ENCODE measurements around the gene SNAPC5.
A peak's percentile ranks its signal among the peaks of the same experiment; 100 is the strongest.

SNAPC5 gene

GRCh38 chr15:66515901-66516322 is 18.4 kb upstream of the SNAPC5 start:
- POLR2A ChIA-PET = no interaction called here
- no peak for DNase-seq (ENCODE audit: low read depth, low spot score)
- CTCF ChIA-PET = interaction anchor here (1.0 to 1.8 kb wide), 4 partner anchors 14 to 51 kb away, joined by 3 to 4 read pairs (median 4); no protein-coding TSS in a partner anchor
- TF ChIP-seq CTCF (IDR thresholded peaks at IDR 0.05; ENCODE audit: insufficient read depth, low read length, missing control alignments) = no peak
- H3K4me3 ChIP-seq (ENCODE audit: low read depth, low read length) = no peak overlapping the region

DNA sequence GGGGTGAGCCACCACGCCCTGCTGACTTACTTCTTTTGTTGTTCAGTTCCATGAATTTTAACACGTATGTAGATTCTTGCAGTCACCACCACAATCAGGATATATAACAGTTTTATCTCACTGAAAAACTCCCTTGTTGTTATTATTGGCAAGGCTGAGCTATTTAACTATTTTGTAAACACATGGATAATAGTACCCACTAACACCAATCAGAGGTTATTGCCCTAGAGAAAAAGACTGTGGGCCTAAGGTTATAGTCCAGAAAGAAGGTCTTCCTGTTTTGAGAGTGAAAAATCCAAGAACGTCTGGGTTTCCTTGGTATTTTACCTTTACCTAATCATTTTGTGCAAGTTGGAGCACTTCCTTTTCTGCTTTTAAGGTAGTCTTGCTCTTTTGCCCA is 17.0 kb upstream of the SNAPC5 start:
- TF ChIP-seq CTCF (IDR thresholded peaks at IDR 0.05; ENCODE audit: insufficient read depth, low read length, missing control alignments) = no peak
- no peak overlapping the region for H3K4me3 ChIP-seq (ENCODE audit: low read depth, low read length)
- ChIA-PET POLR2A (no interaction called here), CTCF (interaction anchor here (1.2 to 1.8 kb wide), 2 partner anchors 15 to 16 kb away, joined by 4 to 5 read pairs; no protein-coding TSS in a partner anchor)
- no peak for DNase-seq (ENCODE audit: low read depth, low spot score)

DNA sequence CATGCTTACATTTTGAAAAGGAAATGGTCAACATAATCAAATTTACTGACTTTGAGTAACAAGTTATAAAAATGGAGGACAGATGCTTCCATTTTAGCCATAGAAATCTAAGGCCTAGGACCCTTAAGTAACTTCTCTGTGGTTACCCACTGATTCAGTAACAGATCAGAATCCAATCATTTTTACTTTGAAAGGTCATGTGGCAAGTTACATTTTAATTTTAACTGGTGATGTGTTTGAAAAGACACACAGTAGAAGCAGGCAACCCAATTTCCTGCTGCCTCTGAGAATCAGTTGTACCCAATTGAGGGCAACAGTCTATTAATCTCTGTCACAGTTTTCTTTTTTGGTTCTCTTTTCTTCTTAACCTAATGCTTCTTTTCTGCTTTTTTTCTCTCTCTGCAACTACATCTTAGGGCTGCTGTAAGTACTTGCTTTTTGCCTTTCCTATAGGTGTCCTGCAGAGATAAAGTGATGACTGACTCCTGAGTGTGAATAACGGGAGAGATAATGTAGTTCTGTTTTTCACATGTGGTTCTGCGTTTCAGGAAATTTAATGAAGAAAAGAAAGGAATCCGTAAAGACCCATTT is 10.8 kb upstream of the SNAPC5 start:
- TF ChIP-seq CTCF (IDR thresholded peaks at IDR 0.05; ENCODE audit: insufficient read depth, low read length, missing control alignments) = no peak
- no peak overlapping the region for H3K4me3 ChIP-seq (ENCODE audit: low read depth, low read length)
- CTCF ChIA-PET = no interaction called here
- POLR2A ChIA-PET = no interaction called here
- DNase-seq (ENCODE audit: low read depth, low spot score) = no peak

- ChIA-PET CTCF (interaction anchor here (0.8 to 2.9 kb wide), 4 partner anchors 8 to 62 kb away, joined by 3 to 34 read pairs (median 4); partner anchors contain the start of genes LCTL and SNAPC5), POLR2A (interaction anchor here (1.0 kb wide), 2 partner anchors 14 to 149 kb away, joined by 4 read pairs; partner anchors contain the start of gene TIPIN)
- DNase-seq (ENCODE audit: low read depth, low spot score) = no peak
- peak overlapping the region; percentile 98 for H3K4me3 ChIP-seq (ENCODE audit: low read depth, low read length)
- no peak for TF ChIP-seq CTCF (IDR thresholded peaks at IDR 0.05; ENCODE audit: insufficient read depth, low read length, missing control alignments)
Measured at GRCh38 chr15:66505818-66506217, 8.3 kb upstream of the SNAPC5 start.

- TF ChIP-seq CTCF (IDR thresholded peaks at IDR 0.05; ENCODE audit: insufficient read depth, low read length, missing control alignments) = no peak
- no peak for DNase-seq (ENCODE audit: low read depth, low spot score)
- H3K4me3 ChIP-seq (ENCODE audit: low read depth, low read length) = peak overlapping the region; percentile 98
- CTCF ChIA-PET = interaction anchor here (0.8 to 2.9 kb wide), 2 partner anchors 7 to 62 kb away, joined by 3 to 34 read pairs; partner anchors contain the start of gene SNAPC5
- POLR2A ChIA-PET = interaction anchor here (0.7 to 1.0 kb wide), 3 partner anchors 14 to 369 kb away, joined by 3 to 4 read pairs (median 4); partner anchors contain the start of gene TIPIN
Measured at GRCh38 chr15:66505430-66505811, 7.9 kb upstream of the SNAPC5 start.

- H3K4me3 ChIP-seq (ENCODE audit: low read depth, low read length) = peak within 1 kb of the TSS; percentile 98
- DNase-seq (ENCODE audit: low read depth, low spot score) = no peak
- TF ChIP-seq CTCF (IDR thresholded peaks at IDR 0.05; ENCODE audit: insufficient read depth, low read length, missing control alignments) = no peak
- CTCF ChIA-PET = interaction anchor here (0.8 to 2.9 kb wide), 5 partner anchors 7 to 119 kb away, joined by 3 to 34 read pairs (median 3); partner anchors contain the start of gene SNAPC5
- POLR2A ChIA-PET = interaction anchor here (0.7 to 1.0 kb wide), 4 partner anchors 13 to 369 kb away, joined by 3 to 4 read pairs (median 4); partner anchors contain the start of gene TIPIN
Measured at GRCh38 chr15:66504563-66505429, 7.2 kb upstream of the SNAPC5 start, which contains the start of the genes RPL4 and ZWILCH. Gene RPL4 (minus strand): TSS chr15:66504855. CDS start chr15:66504790, 65 bp downstream. Gene ZWILCH (plus strand): TSS chr15:66505326. CDS start chr15:66505339, 13 bp downstream.

All from AG04449 (cell line).